Skeletal muscle tissue (tissue), 4 donors: Measurements from ENCODE around the gene ZNF182. TPM values are rescaled to one million over a fixed set of nuclear protein-coding genes. Genes with fewer than 3 reads are reported as not detected.
A peak's percentile ranks its signal among the peaks of the same experiment; 100 is the strongest.
"Not testable (repeated sequence)": the region's sequence is repeated elsewhere in the genome, so short reads cannot be mapped to it uniquely, and the experiment has no call there.

Source experiments
- H3K27ac ChIP-seq: one replicate; pipeline ENCODE4 v1.7.0; 2013; ENCODE audit warnings: mild to moderate bottlenecking, low read depth, low read length, inconsistent platforms
- H3K27me3 ChIP-seq, 3 donors: one replicate each; pipeline ENCODE4 v1.7.0; 2013; ENCODE audit warnings: low read length in 3 of 3; ENCODE audit not compliant: control insufficient read depth in 3 of 3, insufficient read depth in 3 of 3
- H3K36me3 ChIP-seq, 3 donors: one replicate each; pipeline ENCODE4 v1.7.0; 2013; ENCODE audit warnings: low read length in 3 of 3; ENCODE audit not compliant: control insufficient read depth in 3 of 3, insufficient read depth in 3 of 3
- H3K4me1 ChIP-seq, 3 donors: one replicate each; pipeline ENCODE4 v1.7.0; 2013; ENCODE audit warnings: low read length in 3 of 3, mild to moderate bottlenecking in 3 of 3; ENCODE audit not compliant: control insufficient read depth in 3 of 3, insufficient read depth in 3 of 3
- H3K4me3 ChIP-seq, 3 donors: one replicate each; pipeline ENCODE4 v1.7.0; 2013; ENCODE audit warnings: low read length in 3 of 3
- H3K9ac ChIP-seq, 3 donors: one replicate each; pipeline ENCODE4 v1.7.0; 2013; ENCODE audit warnings: low read length in 3 of 3, mild to moderate bottlenecking in 3 of 3, moderate library complexity in 2 of 3, low read depth in 1 of 3
- H3K9me3 ChIP-seq, 3 donors: one replicate each; pipeline ENCODE4 v1.7.0; 2013; ENCODE audit warnings: low read length in 3 of 3; ENCODE audit not compliant: control insufficient read depth in 3 of 3
- total RNA-seq: library from RNA; depleted of rRNA; stranded (reverse); fragments of >200 nt; gene quantifications from one replicate; pipeline ENCODE4 v1.2.3, GENCODE V29; 2014
- donor health status: Osteomylitis.

The ZNF182 gene
- total RNA-seq: 2.6 TPM

- no peaks in the 10 kb centered on the region for H3K27me3 ChIP-seq
- H3K36me3 ChIP-seq: no peaks in the 10 kb centered on the region
- H3K4me3 ChIP-seq: peak within 1 kb of the TSS; percentile 82 to 89 (median 87)
Observed at GRCh38 chrX:48003758-48004457, at the start of gene ZNF182. Gene ZNF182, minus strand, starts transcription at chrX:48003989. Its CDS starts 1,380 bp downstream, at chrX:48002609.

GRCh38 chrX:48046846-48047245 lies 43.1 kb upstream of the ZNF182 start:
- H3K4me3 ChIP-seq: no peak overlapping the region
- no peaks in the 10 kb centered on the region for H3K36me3 ChIP-seq
- no peaks in the 10 kb centered on the region for H3K27me3 ChIP-seq
- no peak overlapping the region for H3K9ac ChIP-seq
- H3K4me1 ChIP-seq: no peaks in the 10 kb centered on the region
- no peaks in the 10 kb centered on the region for H3K9me3 ChIP-seq
- H3K27ac ChIP-seq: no peak overlapping the region

More at GRCh38 chrX:48003758-48004457, at the start of gene ZNF182:
- H3K4me1 ChIP-seq: peaks cover 0 to 5% (median 2%) of the 10 kb centered on the region in 3 donors
- peak within 1 kb of the TSS; percentile 73 to 84 (median 84) for H3K9ac ChIP-seq
- peaks cover 0 to 2% (median 0%) of the 10 kb centered on the region in 3 donors for H3K9me3 ChIP-seq
- H3K27ac ChIP-seq: peak within 1 kb of the TSS; percentile 30

DNA sequence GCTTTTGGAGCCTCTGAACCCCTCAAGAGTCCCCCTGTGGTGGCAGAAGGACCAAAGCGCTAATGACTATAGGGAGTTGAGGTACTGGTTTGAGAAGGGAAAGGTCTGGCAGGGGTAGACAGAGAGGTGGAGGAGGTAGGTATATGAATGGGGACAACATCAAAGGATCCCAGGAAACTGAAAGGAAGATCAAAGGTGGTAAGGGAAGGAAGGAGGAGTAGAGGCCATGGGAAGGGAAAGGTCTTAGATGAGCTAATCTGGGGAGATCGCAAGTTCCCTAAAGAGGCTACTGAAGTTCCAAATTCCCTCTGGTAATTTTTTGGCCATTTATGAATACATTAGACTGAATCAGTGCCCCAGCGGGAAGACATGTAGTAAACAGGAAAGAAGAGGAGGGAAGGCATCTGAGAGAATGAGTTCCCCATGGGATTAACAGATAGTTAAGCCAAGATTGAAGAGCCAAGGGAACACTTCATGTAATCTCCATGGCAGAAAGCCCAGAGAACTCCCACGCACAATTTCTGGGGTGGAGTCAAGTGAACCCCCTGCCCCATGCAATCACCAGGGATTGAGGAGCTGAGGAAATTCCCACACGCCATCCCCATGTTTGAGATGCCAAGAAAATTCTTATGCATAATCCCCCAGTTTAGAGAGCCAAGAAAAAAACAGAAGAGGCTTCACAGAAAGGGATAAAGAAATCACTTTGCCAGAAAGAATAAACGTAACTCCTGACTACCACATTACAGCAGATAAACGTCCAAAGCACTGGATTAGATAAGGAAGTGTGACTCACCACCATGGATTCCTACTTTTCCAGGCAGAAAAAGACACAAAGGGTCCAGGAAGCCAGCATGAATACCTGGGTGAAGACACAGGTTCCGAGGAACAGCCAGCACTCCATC lies 41.9 kb upstream of the ZNF182 start:
- Histone ChIP-seq H3K27ac (peak overlapping the region; percentile 23), H3K9ac (no peak overlapping the region), H3K4me1 (no peaks in the 10 kb centered on the region), H3K4me3 (no peak overlapping the region), H3K9me3 (no peaks in the 10 kb centered on the region), H3K27me3 (no peaks in the 10 kb centered on the region), H3K36me3 (no peaks in the 10 kb centered on the region)

- Histone ChIP-seq H3K9me3 (no peaks in the 10 kb centered on the region), H3K36me3 (no peaks in the 10 kb centered on the region), H3K9ac (no peak overlapping the region), H3K4me1 (no peaks in the 10 kb centered on the region), H3K4me3 (no peak overlapping the region), H3K27ac (no peak overlapping the region), H3K27me3 (no peaks in the 10 kb centered on the region)
Observed at GRCh38 chrX:48043056-48043455, 39.3 kb upstream of the ZNF182 start.

GRCh38 chrX:48035891-48036290 lies 32.1 kb upstream of the ZNF182 start:
- H3K27me3 ChIP-seq: no peaks in the 10 kb centered on the region
- no peak overlapping the region for H3K9ac ChIP-seq
- H3K4me3 ChIP-seq: no peak overlapping the region
- H3K27ac ChIP-seq: no peak overlapping the region
- H3K36me3 ChIP-seq: no peaks in the 10 kb centered on the region
- no peaks in the 10 kb centered on the region for H3K9me3 ChIP-seq
- no peaks in the 10 kb centered on the region for H3K4me1 ChIP-seq

DNA sequence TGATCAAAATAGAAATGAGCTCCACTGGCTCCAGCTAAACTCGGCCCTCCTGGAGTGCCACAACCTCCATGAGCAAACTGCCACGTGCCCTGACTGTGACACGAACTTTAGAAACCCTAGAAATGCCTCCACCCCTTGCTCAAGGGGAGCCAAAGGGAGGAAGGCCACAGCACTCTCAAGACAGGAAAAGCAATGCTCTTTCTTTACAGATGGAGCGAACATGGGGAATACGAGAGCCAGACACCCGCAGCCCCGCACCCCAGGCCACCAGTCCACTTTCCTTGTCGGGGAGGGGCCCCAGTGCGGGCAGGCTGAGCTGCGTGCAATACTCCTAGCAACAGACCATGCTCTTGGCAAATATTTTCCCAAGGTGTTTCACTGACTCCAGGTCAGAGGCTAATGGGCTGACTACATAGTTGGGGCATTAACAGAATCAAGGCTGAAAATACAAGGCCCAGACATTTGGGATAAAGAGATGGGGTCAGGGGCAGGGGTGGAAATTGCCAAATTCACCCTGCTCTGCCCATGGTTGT lies 26.9 kb upstream of the ZNF182 start:
- not testable (repeated sequence) for H3K4me3 ChIP-seq, H3K27ac ChIP-seq, H3K27me3 ChIP-seq, H3K36me3 ChIP-seq, H3K9ac ChIP-seq, H3K4me1 ChIP-seq, H3K9me3 ChIP-seq

GRCh38 chrX:48030237-48030636 lies 26.4 kb upstream of the ZNF182 start:
- H3K36me3 ChIP-seq: no peaks in the 10 kb centered on the region
- no peaks in the 10 kb centered on the region for H3K27me3 ChIP-seq
- peaks cover 0 to 5% (median 2%) of the 10 kb centered on the region in 3 donors for H3K4me1 ChIP-seq
- no peak overlapping the region for H3K4me3 ChIP-seq
- H3K9me3 ChIP-seq: no peaks in the 10 kb centered on the region
- H3K9ac ChIP-seq: no peak overlapping the region
- H3K27ac ChIP-seq: no peak overlapping the region

DNA sequence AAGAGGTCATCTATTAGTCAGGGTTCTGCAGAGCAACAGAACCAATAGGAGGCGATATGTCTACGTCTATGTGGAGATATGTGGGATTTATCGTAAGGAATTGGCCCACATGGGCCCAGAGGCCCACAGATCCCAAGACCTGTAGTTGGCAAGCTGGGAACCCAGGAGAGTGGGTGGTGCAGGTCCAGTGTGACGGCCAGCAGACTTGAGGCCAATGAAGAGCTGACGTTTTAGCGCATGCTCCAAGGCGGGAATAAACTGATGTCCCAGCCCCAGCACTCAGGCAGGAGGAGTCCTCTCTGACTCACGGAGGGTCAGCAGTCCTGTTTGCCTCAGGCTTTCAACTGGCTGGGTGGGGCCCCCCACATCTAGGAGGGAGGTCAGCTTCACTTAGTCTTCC lies 24.3 kb upstream of the ZNF182 start:
- no peaks in the 10 kb centered on the region for H3K9me3 ChIP-seq
- H3K27me3 ChIP-seq: no peaks in the 10 kb centered on the region
- peaks cover 0 to 5% (median 2%) of the 10 kb centered on the region in 3 donors for H3K4me1 ChIP-seq
- no peak overlapping the region for H3K27ac ChIP-seq
- H3K9ac ChIP-seq: no peak overlapping the region
- H3K4me3 ChIP-seq: no peak overlapping the region
- no peaks in the 10 kb centered on the region for H3K36me3 ChIP-seq

DNA sequence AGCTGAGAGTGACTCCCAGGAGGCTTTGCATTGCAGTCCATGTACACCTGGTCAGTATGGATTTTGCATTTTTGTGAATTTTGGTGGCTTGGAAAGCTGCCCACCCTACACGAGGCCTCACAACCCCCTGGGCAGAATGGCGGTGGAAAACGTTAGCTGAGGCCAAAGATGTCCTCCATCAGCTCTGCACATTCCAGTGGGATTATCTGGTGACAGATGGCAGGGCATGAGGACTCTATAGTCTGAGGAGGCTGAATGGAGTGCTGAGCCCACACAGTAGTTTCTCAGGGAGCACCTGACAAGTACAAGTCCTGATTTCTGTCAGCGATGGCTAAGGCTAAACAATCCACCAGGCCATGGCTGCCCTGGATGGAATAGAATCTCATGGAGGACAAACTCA lies 23.8 kb upstream of the ZNF182 start:
- not testable (repeated sequence) for H3K4me3 ChIP-seq

DNA sequence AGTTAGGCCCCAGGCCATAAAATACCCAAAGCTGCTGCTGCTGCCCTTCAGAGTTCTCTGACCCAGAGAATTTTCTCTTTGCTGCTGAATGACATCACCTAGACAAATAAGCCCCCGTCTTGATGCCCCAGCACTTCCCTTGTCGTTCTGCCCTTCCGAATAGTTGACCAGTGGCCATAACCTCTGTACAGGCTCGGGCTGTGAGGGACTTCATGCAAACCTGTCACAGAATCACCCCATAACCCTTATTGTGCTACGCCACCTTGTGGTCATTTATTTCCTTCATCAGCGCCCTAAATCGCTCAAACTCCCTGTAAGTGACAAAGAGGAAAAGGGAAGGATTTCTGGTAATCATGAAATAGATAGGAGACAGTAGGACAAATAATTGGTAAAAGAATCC lies 21.8 kb upstream of the ZNF182 start:
- no peaks in the 10 kb centered on the region for H3K27me3 ChIP-seq
- H3K27ac ChIP-seq: no peak overlapping the region
- no peaks in the 10 kb centered on the region for H3K36me3 ChIP-seq
- no peak overlapping the region for H3K4me3 ChIP-seq
- H3K4me1 ChIP-seq: peaks cover 0 to 5% (median 2%) of the 10 kb centered on the region in 3 donors
- no peak overlapping the region for H3K9ac ChIP-seq
- H3K9me3 ChIP-seq: no peaks in the 10 kb centered on the region

More for the DNA sequence above, 23.8 kb upstream of the ZNF182 start:
- H3K27me3 ChIP-seq, H3K9me3 ChIP-seq, H3K27ac ChIP-seq, H3K9ac ChIP-seq, H3K36me3 ChIP-seq, H3K4me1 ChIP-seq: not testable (repeated sequence)
